22Rv1 (cell line): ENCODE data around the gene HIVEP2.

Source experiments
- CTCF ChIP-seq: fragments of 450-650 bp; IDR thresholded peaks from 2 replicates; pipeline ENCODE4 v1.5.1; 2017; ENCODE audit warnings: mild to moderate bottlenecking
- ZFX ChIP-seq: fragments of 450-650 bp; IDR thresholded peaks from 2 replicates; pipeline ENCODE4 v1.6.1; 2017; ENCODE audit warnings: antibody characterized with exemption, borderline replicate concordance

- no peak for TF ChIP-seq CTCF
- no peak for TF ChIP-seq ZFX
Measured at GRCh38 chr6:142933701-142934100, 11.3 kb downstream of the HIVEP2 start.
